ENCODE results near the gene FOLR2. TPM values are rescaled to one million over a fixed set of nuclear protein-coding genes. Genes with fewer than 3 reads are reported as not detected.

Gene FOLR2
- total RNA-seq, 1 experiment from 2014 or later, result not detected

GRCh38 chr11:72241291-72241781, 24.7 kb downstream of the FOLR2 start:
- Histone ChIP-seq H3K27me3 (ENCODE audit: insufficient read depth, low read length) (no peaks in the 10 kb centered on the region), H3K27ac (ENCODE audit: low read depth, low read length) (no peak overlapping the region), H3K36me3 (ENCODE audit: control insufficient read depth in 1 of 2, insufficient read depth in 2 of 2, low read length in 2 of 2) (peaks cover 4 to 5% of the 10 kb centered on the region in 2 experiments; a peak in 2 of 4 replicates), H3K4me2 (ENCODE audit: low read length) (no peak overlapping the region), H3K9me3 (ENCODE audit: control insufficient read depth in 1 of 2, insufficient read depth in 1 of 2, low read depth in 1 of 2, low read length in 2 of 2) (no peaks in the 10 kb centered on the region), H4K20me1 (ENCODE audit: insufficient read depth) (no peaks in the 10 kb centered on the region), H3K79me2 (ENCODE audit: insufficient read depth, low read length) (no peaks in the 10 kb centered on the region), H2AFZ (ENCODE audit: low read depth, low read length, poor library complexity, severe bottlenecking) (no peak overlapping the region), H3K9ac (ENCODE audit: low read length) (no peak overlapping the region), H3K4me1 (ENCODE audit: control insufficient read depth in 1 of 2, insufficient read depth in 2 of 2, low read length in 2 of 2) (peaks cover 0 to 4% of the 10 kb centered on the region in 2 experiments; a peak in 1 of 4 replicates), H3K4me3 (replicated peaks in 1 of 2; ENCODE audit: low read depth in 1 of 2, low read length in 2 of 2) (no peak overlapping the region), H3K9me2 (ENCODE audit: insufficient read depth) (no peaks in the 10 kb centered on the region)
- DNase-seq (ENCODE audit: low read depth, low spot score), result no peak
- intact Hi-C loops (cut with micrococcal nuclease), result no loop called here
- RAD21 ChIA-PET (ENCODE audit: low non-redundant PET in 1 of 2, low total read pairs in 2 of 2, uncharacterized antibody in 2 of 2, unreplicated experiment in 2 of 2), result no interaction called here
- TF ChIP-seq TCF7L2 (IDR thresholded peaks at IDR 0.05; ENCODE audit: borderline replicate concordance, extremely low read depth, insufficient read depth, insufficient read length), result no peak
- TF ChIP-seq JUND (IDR thresholded peaks at IDR 0.05), result no peak
- TF ChIP-seq EZH2 (IDR thresholded peaks at IDR 0.05), result no peak
- TF ChIP-seq SP1 (IDR thresholded peaks at IDR 0.05; ENCODE audit: low read depth), result no peak
- no peak for TF ChIP-seq RAD21 (IDR thresholded peaks at IDR 0.05; ENCODE audit: low read depth)
- no peak for TF ChIP-seq ZFX (IDR thresholded peaks at IDR 0.05)
- no peak for TF ChIP-seq CBX3 (IDR thresholded peaks at IDR 0.05; ENCODE audit: low read depth)
- TF ChIP-seq, protein P1, sequence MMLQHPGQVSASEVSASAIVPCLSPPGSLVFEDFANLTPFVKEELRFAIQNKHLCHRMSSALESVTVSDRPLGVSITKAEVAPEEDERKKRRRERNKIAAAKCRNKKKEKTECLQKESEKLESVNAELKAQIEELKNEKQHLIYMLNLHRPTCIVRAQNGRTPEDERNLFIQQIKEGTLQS (IDR thresholded peaks at IDR 0.05), result no peak
- no peak for TF ChIP-seq SRF (IDR thresholded peaks at IDR 0.05; ENCODE audit: low read depth)
- no peak for TF ChIP-seq FOSL1 (IDR thresholded peaks at IDR 0.05; ENCODE audit: low read depth)
- no peak for TF ChIP-seq ZNF274 (IDR thresholded peaks at IDR 0.05; ENCODE audit: low read depth, low read length)
- no peak for TF ChIP-seq POLR2AphosphoS5 (IDR thresholded peaks at IDR 0.05; ENCODE audit: low read depth, low read length)
- no peak for TF ChIP-seq ELF1 (IDR thresholded peaks at IDR 0.05; ENCODE audit: borderline replicate concordance, low read depth)
- TF ChIP-seq, protein P2, sequence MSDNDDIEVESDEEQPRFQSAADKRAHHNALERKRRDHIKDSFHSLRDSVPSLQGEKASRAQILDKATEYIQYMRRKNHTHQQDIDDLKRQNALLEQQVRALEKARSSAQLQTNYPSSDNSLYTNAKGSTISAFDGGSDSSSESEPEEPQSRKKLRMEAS (IDR thresholded peaks at IDR 0.05), result no peak
- no peak for TF ChIP-seq ZBTB33 (IDR thresholded peaks at IDR 0.05; ENCODE audit: extremely low read depth, insufficient replicate concordance, low read length)
- no TSS peak for BruUV-seq (replicated peaks)
- CTCF ChIA-PET, result interaction anchor here (1.0 kb wide), 1 partner anchor 190 kb away, joined by 3 read pairs; no protein-coding TSS in a partner anchor
- POLR2A ChIA-PET, result no interaction called here
- ATAC-seq, result no peak
